Uterus (tissue), 2 donors: ENCODE results near the gene IQGAP2.

Source experiments
- POLR2A ChIP-seq, 2 donors: fragments of 450-650 bp; IDR thresholded peaks; one replicate each; pipeline ENCODE4 v1.6.1; 2016; ENCODE audit warnings: antibody characterized with exemption in 2 of 2, mild to moderate bottlenecking in 1 of 2, moderate library complexity in 1 of 2
- TF ChIP-seq, protein P1 (sequence below), 4 experiments: fragments of 200-600 bp in 2 of 4; fragments of 450-650 bp in 2 of 4; sonication (generic) in 2 of 4; IDR thresholded peaks; one replicate each; pipeline ENCODE4 v1.5.1; 2016 to 2019; ENCODE audit warnings: antibody characterized with exemption in 4 of 4, mild to moderate bottlenecking in 2 of 4, moderate library complexity in 1 of 4

DNA sequence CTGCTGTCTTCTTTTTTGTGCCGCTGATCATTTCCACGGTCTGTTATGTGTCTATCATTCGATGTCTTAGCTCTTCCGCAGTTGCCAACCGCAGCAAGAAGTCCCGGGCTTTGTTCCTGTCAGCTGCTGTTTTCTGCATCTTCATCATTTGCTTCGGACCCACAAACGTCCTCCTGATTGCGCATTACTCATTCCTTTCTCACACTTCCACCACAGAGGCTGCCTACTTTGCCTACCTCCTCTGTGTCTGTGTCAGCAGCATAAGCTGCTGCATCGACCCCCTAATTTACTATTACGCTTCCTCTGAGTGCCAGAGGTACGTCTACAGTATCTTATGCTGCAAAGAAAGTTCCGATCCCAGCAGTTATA is 329.9 kb downstream of the IQGAP2 start:
- TF ChIP-seq, protein P1, sequence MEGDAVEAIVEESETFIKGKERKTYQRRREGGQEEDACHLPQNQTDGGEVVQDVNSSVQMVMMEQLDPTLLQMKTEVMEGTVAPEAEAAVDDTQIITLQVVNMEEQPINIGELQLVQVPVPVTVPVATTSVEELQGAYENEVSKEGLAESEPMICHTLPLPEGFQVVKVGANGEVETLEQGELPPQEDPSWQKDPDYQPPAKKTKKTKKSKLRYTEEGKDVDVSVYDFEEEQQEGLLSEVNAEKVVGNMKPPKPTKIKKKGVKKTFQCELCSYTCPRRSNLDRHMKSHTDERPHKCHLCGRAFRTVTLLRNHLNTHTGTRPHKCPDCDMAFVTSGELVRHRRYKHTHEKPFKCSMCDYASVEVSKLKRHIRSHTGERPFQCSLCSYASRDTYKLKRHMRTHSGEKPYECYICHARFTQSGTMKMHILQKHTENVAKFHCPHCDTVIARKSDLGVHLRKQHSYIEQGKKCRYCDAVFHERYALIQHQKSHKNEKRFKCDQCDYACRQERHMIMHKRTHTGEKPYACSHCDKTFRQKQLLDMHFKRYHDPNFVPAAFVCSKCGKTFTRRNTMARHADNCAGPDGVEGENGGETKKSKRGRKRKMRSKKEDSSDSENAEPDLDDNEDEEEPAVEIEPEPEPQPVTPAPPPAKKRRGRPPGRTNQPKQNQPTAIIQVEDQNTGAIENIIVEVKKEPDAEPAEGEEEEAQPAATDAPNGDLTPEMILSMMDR (IDR thresholded peaks at IDR 0.05), result no peak
- no peak for TF ChIP-seq POLR2A (IDR thresholded peaks at IDR 0.05)
